Measurements from ENCODE around the gene SNN.
A peak's percentile ranks its signal among the peaks of the same experiment; 100 is the strongest.

The SNN gene

DNA sequence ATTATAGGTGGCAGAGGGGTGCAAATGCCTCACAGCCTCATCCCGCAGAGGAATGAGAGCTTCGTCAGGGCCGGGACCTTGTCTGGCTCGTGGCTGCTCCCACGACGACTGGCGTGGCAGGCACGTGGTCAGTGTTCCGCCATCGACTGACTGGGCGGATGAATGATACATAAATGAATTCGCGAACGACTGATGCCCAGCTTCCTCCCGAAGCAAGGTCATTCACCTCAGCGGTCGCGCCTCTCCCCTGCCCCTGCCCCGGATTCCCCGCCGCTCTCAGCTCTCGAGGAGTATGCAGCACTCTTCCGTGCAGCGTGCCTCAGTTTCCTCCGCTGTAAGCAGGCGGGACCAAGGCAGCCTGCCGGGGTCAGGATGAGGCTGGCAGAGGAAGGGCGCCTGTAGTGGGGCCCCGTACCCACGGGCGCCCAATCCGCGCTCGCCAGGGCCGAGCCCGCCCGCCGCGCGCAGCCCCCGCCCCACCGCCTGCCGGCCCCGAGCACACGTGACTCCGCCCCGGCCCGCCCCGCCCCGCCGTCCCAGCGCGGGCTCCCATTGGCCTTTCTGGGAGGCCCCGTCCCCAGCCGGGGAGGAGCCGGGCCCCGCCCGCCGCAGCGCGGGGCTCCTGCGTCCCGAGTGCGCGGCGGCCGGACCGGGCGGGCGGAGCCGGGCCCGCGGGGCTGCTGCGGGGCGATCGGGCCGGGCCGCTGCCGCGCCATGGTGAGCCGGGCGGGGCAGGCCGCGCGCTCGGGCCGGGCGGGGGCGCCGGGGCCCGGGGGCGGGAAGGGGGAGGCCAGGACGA is at the start of gene SNN:
Gene SNN, plus strand, starts transcription at position 632 of the 799 bp plus-strand sequence. CDS start 7,605 bp downstream, outside the sequence.
- peak; percentile 100 for DNase-seq (ENCODE audit: low spot score)

DNA sequence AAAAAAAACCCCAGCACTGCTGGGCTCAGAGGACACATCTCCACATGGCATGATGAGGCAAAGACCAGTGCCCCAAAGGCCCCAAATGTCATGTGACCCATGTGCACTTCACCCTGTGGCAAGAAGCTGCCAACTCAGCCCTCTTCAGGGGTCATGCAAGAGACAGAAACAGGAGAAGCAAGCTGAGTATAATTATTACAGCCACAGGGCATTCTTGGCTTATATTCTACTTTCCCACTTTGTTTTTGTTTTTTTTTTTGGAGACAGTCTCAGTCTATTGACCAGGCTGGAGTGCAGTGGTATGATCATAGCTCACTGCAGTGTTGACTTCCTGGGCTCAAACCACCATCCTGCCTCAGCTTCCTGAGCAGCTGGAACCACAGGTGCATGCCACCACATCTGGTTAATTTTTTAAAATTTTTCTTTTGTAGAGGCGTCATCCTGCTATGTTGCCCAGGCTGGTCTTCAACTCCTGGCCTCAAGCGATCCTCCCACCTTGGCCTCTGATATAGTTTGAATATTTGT is 48.9 kb upstream of the SNN start:
- DNase-seq (ENCODE audit: low spot score): no peak

DNA sequence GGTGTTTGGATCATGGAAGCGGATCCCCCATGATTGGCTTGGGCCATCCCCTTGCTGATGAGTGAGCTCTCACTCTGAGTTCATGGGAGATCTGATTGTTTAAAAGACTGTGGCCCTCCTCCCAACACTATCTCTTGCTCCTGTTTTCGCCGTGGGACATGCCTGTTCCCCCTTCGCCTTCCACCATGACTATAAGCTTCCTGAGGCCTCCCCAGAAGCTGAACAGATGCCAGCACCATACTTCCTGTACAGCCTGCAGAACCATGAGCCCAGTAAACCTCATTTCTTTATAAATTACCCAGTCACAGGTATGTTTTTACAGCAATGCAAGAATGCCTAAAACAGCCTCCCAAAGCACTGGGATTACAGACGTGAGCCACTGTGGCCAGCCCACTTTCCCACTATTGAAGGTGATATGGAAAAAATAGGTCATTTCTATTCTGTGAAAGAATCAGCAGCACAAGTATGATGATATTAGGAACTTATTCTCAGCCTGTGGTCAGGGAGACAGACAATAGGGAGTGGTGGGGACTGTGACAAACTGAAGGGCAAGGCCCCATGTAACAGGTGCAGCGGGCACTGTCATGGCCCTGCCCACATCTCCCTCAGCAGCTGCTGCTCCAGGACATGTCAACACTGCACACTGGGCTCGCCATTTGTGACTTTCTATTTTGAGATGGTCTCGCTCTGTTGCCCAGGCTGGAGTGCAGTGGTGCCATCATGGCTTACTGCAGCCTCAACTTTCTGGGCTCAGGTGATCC is 47.8 kb upstream of the SNN start:
- DNase-seq (ENCODE audit: low spot score): no peak

DNA sequence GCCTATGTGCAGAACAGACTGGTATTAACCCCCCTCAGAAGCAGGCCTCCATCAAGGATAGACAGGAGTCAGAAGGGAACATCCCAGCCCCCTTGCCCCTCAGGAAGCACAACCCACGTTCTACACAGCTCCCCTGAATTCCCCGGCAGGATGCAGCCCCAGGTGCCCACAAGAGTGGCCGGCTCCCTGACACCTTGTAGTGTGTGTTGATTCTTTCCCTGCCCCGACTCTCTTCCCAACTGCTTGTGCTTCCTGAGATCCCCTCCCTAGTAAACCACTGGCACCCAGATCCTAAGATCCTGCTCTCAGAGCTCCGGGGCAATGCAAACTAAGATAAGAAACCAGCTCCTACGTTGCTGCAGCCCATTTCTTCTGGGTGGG is 46.7 kb upstream of the SNN start:
- no peak for DNase-seq (ENCODE audit: low spot score)

DNA sequence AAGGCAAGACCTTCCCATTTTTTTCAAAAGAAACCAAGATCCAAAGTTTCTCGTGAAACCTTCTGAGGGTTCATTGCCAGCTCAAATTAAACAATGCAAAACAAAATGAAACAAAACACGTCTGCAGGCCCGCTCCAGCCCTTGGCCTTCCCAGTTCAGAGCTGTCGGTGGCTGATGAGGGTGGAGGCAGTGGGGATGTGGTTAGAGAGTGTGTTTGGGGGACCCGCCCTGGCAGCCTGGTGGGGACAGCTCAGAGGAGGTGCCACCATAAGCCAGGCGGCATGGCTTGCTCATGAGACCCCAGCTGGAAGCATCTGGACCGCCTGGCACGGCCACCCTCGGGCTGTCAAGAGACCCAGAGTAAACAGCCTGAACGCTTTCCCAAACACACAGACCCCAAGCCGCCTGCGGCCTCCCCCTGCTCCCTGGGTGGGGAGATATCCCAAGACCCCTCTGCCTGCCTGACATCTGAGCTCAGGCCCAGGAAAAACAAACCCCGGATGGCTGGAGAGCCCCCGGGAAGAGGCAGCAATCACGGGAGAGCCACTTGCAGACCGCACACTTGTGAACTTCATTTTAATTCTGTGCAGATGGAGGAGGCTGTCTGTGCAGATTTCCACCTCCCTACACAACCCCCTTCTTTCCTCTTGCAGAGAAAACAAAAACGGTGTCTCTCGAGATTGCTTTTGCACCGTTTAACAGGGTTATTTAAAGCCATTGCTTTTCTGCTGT is 46.2 kb upstream of the SNN start:
- DNase-seq (ENCODE audit: low spot score): peak; percentile 49

DNA sequence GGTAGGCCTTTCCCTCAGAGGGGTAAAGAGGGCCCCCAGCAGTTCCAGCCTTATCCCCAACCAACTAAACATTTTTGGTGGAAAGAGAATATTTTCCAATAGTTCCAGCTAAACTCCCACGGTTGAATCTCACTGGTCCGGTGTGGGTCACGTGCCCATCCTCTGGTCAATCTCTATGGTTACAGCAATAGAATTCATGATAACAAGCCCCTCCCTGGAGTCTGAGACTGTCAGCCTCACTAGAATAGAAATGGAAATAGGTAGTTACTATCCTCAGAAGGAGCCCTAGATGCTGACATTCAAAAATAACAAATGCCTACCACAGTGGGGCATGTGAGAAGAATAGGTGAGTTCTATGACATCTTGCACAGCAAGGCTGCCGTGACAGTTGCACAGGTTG is 44.0 kb upstream of the SNN start:
- DNase-seq (ENCODE audit: low spot score): no peak

DNA sequence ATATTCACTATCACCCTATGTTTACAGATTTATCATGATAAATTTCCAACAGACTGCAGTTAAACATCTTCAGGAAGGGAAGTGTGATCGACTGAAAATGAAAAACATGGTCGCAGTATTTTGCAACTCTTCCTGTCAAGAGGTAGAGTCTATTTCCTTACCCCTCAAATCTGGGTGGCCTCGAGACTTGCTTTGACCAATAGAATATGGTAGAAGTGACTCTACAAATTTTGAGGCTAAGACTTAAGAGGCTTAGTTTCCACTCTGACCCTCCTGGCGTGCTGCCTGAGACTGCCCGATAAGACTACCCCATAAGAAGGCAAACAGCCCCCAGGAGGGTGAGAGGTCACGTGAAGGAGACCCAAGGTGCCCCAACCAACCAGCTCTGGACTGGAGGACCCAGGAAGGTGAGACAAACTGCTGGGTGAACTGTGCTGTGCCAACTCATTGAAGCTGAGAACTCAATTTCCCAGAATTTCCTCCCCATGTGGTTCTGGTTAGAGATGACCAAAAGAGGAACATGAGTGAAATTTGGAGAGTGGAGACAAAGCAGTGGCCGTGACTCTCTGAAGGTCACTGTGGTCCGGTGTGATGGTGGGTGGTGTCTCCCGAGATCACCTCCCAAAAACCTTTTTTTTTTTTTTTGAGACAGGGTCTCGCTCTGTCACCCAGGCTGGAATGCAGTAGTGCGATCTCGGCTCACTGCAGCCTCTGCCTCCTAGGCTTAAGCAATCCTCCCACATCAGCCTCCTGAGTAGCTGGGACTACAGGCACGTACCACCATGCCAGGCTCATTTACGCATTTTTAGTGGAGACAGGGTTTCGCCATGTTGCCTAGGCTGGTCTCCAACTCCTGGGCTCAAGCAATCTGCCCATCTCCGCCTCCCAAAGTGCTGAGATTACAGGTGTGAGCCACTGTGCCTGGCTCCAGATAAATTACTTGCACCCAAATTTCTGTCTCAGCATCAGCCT is 43.3 kb upstream of the SNN start:
- DNase-seq (ENCODE audit: low spot score): peak; percentile 41

DNA sequence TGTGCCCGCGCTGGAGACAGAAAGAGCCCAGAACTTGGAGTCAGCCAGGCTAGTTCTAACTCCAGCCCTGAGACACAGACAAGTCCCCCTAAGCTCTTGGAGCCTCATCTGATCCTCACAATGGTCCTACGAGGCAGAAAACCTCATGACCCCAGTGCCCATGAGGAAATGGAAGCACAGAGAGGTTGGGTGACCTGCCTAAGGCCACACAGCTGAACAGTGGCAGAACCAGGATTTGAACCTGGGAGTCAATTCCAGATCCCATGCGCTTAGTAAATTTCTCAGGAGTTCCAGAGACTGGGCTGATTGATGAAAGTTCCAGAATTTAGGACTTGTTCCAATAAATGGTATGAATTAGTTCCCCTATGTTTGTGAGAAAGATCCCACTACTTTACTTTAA is 42.5 kb upstream of the SNN start:
- DNase-seq (ENCODE audit: low spot score): no peak

DNA sequence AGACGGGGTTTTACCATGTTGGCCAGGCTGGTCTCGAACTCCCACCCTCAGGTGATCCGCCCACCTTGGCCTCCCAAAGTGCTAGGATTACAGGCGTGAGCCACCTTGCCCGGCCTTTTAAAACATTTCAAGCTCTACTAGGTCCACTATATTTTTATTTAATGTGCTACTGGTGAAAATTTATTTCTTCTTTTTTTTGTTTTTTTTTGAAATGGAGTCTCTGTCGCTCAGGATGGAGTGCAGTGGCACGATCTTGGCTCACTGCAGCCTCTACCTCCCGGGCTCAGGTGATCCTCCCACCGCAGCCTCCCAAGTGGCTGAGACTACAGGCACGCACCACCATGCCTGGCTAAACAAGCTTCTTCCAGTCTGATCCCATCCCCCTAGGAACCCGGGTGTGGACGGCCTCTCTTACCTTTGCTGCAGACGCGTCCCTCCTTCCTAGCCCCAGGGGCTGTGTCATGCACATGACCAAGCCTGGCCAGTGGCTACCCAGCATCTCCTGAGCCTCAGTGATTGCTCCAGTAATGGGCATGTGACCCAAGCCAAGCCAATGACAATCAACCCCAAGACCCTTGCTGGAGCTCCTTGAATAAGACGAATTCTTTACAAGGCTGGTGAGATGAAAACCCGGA is 41.5 kb upstream of the SNN start:
- no peak for DNase-seq (ENCODE audit: low spot score)

DNA sequence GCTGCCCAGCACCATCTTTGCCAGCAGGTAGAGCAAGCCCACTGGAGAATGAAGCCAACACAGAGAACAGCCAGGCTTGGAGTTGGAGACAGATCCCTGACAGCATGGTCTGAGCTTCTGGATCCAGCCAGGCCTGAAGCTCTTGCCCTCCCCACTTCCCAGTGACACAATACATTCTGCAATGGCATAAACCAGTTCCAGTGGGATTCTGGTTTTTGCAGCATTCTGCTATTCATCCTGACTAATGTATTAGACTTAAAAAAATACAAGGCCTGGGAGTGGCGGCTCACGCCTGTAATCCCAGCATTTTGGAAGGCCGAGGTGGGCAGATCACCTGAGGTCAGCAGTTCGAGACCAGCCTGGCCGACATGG is 41.0 kb upstream of the SNN start:
- DNase-seq (ENCODE audit: low spot score): no peak

DNA sequence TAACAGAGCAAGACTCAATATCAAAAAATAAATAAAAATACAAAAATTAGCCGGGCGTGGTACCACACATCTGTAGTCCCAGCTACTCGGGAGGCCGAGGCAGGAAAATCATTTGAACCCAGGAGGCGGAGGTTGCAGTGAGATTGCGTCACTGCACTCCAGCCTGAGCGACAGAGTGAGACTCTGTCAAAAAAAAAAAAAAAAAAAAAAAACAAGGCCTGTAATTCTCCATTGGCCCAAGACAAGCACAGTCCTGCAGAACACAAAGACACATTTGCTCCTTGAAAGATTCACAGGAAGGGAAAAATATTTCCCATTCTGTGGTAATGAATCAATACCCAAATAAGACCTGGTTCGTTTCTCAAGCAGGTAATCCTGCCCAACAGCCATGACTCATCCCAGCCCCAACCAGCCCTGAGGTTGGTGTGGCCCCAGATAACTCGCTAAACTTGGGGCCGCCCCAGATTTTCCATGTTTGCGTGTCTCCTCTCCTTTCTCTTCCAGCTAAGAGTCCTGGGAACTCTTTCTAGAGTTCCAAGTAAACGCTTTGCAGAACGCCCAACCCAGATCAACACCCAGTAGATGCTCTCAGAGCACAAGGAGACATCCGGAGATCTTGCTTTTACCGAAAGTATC is 40.3 kb upstream of the SNN start:
- DNase-seq (ENCODE audit: low spot score): no peak

DNA sequence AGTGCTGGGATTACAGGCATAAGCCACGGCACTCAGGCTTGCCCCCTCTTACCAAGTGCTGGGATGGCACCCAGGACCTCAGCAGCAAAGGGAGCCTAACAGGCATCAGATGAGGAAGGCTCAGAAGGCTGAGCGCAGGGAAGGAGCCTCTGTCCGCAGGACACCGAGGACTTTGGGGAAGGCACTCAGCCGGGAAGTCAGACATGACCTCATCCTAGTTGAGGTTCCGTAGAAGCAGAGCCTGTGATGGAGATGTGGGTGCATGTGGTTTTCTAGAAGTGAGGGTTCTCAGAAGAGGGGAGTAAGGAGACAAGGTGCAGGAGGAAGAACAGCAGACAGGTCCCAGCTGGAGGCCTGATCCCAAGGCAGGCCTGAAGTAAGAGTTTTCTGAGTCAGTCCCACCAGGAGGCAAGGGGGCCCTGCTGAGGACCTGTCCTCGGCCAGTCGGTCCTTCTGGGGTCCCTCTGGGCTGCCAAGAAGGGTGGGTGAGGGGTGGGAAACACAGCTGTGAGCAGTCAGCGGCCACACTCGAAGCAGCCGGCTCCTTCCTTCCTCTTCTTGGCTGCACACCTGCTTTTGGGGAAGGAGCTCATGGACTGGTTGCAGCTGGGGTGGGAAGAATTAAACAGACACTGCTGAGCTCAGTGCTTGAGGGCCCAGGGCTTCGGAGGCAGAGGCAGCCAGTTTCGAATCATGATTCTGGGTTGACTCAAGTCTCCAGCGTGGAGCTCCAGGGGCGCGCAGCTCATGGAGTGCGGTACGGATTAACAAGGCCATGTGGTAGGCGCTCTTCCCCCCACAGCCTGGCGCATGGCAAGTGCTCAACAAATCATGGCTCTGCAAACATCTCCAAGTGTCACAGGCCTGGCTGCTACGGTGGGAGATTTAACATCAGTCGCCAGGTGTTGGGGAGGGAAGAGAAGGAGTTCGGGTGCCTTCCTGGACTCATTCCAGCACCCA is 38.9 kb upstream of the SNN start:
- no peak for DNase-seq (ENCODE audit: low spot score)

DNA sequence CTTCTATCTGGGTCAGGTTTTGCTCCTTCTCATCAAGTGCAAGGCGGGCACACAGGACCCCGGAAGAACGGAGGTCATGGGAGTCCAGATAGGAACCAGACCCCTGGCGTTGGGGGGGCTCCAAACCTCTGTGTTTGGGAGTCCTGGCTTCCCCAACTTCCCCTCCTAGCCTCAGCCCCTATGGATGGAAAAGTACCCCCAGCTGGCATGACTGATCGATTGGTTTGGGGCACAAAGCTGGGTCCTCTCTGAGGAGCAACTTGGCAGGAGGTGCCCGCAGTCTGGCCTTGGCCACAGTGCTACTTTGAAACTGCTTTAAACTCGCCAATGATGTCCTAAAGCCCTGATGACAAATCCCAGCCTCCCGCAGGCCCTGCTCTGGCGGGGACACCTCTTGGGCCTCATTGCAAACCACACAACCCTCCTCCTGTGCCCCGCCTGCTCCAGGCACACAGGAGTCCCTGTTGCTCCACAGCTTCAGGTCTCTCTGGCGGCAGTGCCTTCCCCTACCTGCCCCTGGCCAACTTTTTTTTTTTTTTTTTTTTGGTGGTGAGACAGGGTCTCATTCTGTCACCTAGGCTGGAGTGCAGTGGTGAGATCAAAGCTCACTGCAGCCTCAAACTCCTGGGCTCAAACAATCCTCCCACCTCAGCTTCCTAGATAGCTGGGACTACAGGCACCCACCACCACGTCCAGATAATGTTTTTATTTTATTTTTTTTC is 38.0 kb upstream of the SNN start:
- DNase-seq (ENCODE audit: low spot score): no peak

DNA sequence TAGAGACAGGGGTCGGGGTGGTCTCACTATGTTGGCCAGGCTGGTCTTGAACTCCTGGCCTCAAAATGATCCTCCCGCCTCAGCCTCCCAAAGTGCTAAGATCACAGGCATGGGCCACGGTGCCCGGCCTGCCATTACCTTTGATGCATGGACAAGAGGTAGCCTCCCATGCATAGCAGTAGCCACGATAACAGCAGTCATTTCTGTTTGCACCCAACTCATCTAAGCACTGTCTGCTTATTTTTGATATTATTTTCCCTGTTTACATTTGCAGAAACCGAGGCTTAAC is 37.5 kb upstream of the SNN start:
- no peak for DNase-seq (ENCODE audit: low spot score)

DNA sequence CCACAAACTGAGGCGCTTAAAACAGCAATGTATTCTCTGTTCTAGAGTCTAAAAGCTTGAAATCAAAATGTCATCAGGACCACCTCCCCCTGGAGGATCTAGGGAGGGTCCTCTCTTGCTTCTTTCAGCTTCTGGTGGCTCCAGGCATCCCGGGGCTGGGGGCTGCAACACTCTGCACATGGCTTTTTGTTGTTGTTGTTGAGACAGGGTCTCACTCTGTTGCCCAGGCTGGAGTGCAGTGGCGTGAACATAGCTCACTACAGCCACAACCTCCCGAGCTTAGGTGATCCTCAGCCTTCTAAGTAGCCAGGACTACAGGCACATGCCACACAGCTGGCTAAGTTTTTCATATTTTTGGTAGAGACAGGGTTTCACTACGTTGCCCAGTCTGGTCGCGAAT is 37.0 kb upstream of the SNN start:
- DNase-seq (ENCODE audit: low spot score): no peak

DNA sequence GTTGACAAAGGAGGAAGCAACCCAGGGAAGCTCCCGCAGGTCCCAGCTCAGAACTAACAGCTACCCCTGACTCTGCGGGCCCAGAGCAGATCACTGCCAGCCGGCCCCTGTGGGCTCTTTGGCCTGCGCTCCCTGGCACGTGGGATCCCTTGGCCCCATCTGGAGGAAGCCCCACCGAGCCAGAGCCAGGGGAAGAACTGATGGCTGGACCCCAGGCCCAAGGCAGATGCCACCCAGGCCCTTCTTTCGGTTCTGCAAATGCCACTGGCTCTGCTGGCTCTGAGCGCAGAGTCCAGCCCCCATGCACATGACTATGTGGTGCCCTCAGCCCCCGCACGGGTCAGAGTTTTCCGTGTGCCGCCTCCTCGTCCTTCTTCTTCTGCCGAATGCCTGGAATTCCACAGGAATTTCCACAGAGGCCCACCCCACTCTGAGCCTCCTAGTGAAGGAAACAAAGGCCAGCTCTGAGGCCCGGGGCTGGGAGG is 35.8 kb upstream of the SNN start:
- DNase-seq (ENCODE audit: low spot score): peak; percentile 77

DNA sequence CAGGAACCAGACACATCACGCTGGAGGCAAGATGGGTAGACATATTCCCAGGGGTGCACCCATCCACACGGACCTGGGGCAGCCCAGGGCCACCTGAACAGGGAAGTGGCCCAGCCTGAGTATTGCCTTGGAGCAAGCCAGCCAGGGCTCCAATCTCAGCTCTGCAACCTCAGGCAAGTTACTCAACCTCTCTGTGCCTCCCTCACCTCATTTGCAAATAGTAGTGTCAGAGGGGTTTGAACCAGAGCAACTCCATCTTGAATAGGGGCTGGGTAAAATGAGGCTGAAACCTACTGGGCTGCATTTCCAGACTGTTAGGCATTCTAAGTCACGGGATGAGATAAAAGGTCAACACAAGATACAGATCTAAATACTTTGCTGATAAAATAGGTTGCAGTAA is 35.1 kb upstream of the SNN start:
- no peak for DNase-seq (ENCODE audit: low spot score)

DNA sequence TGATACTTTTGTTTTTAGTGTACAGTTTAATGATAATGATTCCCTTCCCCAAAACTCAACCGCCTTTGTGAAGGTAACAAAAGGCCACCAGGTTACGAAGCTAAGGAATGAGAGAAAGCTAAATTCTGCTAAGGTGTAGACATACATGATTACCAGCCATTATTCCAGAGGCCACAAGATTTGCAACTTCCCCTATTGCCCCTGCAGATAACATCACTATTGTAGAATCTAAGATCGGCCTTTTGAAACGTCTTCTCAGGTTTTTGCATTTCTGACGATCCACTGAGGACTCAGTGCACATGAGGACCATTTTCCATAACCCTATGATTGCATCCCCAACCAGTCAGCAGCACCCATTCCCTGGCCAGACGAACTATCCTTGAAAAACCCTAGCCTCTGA is 33.9 kb upstream of the SNN start:
- DNase-seq (ENCODE audit: low spot score): no peak

Data from GM03348 (cell line).